DMS153 (cell line): ENCODE data around the gene PEDS1.
"Not testable (repeated sequence)": the region's sequence is repeated elsewhere in the genome, so short reads cannot be mapped to it uniquely, and the experiment has no call there.

ENCODE experiments used
- DNase-seq: peaks from one replicate; lab custom pipeline; 2025; lab: John Stamatoyannopoulos, UW

PEDS1 gene

DNA sequence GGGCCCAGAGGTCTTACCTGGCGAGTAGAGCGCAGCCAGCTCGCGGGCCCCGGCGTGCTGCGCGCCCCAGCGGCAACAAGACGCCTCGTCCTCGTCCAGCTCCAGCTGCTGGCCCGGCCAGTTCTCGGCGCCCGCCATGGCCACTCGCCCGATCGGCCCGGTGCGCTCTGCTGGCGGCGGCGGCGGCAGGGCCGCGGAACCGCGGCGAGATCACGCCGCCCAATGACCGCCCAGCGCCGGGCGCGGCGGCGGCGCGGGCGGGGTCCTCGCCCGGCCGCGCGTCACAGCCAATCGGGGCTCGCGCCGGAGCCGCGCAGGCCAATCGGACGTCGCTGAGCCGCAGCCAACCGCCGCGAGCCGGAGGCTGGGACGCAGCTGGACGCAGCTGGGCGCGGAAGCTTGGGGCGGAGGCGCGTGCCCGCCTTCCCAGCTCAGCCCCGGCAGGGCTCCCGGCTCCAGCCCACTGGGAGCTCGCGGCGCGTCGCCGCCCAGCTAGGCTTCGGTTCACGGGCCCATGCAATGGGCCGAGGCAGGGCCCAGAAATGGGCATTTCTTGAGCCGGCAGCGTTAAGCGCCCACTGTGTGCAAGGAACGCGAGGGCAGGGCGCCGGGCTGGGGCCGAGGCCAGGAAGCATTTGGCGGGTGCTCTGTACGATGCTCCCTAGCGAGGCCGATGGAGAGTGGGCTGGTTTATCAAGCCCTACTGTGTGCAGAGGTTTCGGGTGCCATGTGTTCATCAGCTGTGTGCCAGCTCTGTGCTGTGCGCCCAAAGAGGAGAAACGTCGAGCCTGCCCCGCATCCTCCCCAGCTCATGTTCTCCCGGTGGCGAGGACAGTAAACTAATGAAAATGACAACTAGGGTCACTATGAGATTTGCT is at the start of gene PEDS1:
PEDS1 (minus strand) TSS at position 224 of the 878 bp plus-strand sequence; CDS start at position 138, 86 bp downstream.
- peak; percentile 73 for DNase-seq

DNA sequence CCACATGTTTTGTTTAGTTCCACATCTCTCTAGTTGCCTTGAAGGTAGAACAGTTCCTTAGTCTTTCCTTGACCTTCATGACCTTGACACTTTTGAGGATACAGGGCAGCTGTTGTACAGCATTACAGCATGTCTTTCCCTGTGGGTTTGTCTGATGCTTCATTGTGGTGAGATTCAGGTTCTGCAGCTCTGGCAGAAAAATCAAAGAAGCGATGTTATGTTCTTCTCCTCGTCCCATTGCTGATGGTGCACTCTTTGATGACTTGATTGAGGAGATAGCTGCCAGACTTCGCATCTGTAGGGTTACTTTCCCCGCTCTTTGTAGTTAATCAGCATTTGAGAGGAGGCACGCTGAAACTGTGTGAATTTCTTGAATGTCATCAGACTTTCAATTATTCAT is 49.2 kb upstream of the PEDS1 start:
- DNase-seq, result no peak

DNA sequence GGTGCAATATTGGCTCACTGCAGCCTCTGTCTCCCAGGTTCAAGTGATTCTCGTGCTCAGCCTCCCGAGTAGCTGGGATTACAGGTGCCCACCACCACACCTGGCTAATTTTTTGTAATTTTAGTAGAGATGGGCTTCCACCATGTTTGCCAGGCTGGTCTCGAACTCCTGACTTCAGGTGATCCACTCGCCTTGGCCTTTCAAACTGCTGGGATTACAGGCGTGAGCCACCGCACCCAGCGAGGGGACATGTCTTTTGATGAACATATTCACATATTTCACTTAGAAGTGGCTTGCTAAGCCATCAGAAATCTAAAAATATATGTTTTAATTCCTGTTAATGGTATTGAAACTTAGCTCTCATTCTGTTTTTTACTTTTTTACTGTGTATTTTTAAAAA is 48.2 kb upstream of the PEDS1 start:
- not testable (repeated sequence) for DNase-seq

DNA sequence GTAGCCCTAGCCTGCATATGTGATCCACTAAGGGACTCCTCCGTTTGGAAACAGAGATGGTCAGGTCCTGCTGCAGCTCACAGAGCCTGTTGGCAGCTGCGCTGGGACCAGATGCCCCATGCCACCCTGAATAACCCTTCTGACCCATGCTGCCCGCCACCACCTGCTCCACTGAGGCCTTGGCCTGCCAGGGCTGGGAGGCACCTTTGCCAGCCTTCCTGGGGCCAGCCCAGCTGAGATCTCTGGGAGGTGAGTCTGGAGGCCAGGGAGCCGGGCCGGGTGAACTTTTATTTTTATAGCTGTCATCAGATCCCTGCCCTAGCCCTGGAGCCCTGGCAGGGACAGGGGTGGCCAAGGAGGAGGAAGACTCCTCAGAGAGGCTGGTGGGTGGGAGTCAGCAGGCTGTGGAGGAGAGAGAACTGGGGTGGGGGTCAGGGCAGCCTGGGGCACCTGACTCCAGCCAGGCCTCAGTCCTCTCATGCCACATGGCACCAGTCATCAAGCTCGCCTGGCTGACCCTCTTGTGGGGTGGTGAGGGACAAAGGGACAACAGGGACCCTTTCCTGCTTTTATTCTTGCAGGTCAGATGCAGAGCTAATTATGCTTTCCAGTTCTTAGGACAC is 47.1 kb upstream of the PEDS1 start:
- DNase-seq, result no peak

DNA sequence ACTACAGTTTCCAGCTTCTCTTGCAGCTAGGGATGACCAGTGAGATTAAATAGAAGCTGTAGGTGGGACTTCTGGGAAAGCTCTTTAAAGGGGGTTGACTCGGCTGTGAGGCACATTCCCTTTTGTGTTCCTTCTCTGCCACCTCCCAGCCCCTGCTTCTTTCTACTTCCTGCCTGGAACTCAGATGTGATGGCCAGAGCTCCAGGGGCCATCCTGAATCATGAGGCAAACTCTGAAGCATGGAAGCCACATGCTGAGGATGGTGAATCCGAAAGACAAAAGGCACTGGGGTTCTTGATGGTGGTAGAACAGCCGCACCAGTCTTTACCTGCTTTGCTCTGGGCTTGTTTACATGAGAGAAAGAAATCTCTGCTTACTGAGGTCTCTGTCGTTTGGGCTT is 46.2 kb upstream of the PEDS1 start:
- no peak for DNase-seq

DNA sequence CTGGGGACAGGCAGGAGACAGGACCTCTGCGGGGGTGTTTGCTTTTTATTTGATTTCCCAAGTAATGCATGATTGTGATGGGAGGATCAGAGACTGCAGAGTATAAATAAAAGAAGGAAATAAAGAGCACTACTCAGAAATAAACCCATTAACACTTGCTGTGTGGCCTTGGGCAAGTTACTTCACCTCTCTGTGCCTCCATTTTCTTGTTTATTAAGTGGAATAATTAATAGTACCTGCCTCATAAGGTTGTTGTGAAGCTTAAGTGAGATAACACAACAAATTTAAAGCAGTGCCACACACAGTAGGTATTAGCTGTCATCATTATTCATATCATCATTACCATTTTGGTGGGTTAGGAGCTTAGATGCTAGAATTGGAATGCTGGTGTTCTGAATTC is 45.2 kb upstream of the PEDS1 start:
- no peak for DNase-seq

DNA sequence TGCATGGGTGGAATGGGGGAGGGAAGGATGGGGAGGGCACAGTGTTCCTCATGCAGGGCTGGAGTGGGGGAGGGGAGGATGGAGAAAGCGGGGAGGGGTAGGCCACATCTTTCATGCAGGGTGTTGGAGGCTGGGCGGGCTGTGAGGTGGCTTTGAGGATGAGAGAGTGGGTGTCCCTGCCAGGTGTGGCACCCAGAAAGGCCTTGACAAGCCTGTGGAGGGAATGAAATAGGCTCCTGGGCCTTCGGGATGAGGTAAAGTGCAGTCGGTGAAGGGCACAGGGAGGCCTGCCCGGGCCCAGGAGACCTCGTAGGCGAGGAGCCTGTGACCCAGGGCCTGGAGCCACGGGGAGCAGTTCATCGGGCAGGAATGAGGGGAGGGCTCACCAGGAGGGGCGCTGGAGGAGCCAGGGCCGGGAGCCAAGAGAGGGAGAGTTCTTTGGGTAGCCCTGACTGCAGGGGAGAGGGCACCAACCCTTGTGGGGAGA is 44.7 kb upstream of the PEDS1 start:
- no peak for DNase-seq

DNA sequence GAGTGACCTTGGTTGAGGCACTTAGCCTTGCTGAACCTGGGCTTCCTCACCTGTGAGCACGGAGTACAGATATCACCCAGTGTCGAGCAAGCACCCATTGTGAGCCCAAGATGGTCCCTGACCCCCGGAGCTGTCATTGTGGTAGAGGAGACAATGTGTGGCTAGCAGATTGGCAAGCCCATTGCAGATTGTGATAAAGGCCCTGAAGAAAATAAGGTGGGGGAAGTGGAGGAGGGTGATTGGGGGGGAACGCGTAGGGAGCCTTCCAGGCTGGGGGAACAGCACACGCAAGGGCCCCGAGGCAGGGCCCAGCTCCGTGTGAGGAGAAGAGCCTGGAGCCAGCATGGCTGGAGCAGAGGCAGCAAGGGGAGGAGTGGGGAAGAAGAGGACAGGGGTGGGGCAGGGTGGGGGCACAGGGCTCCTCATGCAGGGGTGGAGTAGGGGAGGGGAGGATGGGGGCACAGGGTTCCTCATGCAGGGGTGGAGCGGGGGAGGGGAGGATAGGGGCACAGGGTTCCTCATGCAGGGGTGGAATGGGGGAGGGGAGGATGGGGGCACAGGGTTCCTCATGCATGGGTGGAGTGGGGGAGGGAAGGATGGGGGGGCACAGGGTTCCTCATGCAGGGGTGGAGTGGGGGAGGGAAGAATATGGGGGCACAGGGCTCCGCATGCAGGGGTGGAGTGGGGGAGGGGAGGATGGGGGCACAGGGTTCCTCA is 44.1 kb upstream of the PEDS1 start:
- no peak for DNase-seq

DNA sequence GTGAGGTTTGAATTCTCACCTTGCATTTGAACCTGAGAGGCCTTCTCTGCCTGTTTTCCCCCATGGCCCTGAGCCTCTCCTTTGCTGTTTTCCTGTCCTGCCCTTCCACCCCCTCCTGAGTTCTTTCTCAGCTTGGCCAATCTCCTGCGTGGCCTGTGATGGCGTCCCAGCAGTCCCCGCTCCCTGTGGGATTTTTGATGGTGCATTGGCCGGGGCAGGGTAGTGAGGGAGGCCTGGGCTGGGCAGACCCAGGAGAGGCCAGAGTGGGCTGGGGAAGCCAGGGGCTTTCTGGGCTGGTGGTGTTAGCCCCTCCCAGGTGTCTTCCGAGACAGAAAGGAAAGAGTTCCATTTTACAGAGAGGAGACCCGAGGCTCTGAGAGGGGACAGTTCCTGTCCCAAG is 43.4 kb upstream of the PEDS1 start:
- no peak for DNase-seq

DNA sequence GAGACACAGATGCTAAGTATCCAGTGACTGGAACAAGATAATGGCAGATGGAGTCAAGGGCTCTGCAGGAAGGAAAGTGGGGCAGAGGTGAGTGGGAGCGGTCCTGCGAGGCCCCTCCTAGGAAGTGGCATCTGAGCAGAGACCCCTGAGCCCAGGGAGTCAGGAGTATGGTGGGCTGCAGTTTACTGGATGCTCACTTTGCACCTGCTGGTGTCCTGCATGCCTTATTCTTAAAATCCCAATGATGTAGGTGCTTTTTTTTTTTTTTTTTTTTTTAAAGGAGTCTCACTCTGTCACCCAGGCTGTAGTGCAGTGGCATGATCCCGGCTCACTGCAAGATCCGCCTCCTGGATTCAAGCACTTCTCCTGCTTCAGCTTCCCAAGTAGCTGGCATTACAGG is 42.7 kb upstream of the PEDS1 start:
- DNase-seq, result no peak

DNA sequence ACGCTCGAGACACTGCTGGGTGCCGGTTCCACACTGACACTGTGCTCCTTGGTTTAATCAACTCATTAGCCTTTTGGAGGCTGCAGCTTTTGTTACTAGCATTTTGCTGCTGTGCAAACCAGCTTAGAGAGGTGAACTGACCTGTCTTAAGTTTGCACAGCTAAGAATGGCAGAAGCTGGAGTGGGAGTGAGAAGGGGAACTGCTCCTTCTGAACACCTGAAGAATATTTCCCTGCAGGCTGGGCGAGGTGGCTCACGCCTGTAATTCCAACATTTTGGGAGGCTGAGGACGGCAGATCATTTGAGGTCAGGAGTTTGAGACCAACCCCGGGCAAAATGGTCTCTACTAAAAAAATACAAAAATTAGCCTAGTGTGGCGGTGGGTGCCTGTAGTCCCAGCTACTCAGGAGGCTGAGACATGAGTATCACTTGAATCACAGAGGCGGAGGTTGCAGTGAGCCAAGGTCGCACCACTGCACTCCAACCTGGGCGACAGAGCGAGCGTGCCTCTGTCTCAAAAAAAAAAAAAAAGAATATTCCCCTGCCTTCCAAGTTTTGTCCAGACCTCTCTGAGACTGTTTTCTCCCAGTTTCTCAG is 42.1 kb upstream of the PEDS1 start:
- DNase-seq, result no peak

DNA sequence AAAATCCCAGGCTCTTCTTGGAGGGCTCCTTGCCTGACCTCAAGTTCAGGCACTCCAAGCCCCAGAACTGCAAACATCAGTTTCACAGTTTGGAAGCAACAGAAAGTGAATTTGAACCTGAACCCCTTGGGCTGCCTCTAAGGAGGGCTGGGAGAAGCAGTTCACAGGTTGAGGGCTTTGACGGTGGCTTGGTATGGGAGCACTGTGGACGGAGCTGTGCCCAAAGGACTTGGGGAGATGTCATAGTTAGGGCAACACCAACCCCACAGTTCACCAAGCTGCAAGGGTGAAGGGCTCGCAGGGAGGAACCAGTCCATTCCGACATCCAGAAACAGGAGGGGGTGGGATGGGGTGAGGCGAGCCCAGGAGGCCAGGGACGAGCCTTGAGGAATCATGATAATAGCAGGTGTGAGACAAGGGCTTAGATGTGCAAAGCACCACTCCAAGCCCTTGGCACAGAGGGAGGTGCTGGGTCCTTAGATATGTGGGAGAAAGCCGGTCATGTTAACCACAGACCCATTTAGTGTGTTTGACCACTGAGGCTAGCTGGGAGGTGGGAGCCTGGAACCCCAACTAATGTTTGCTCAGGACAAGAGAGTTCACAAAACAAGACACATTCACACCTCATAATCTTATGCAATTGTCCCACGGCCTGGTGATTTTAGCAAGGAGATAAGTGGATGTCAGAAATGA is 41.5 kb upstream of the PEDS1 start:
- DNase-seq, result no peak

DNA sequence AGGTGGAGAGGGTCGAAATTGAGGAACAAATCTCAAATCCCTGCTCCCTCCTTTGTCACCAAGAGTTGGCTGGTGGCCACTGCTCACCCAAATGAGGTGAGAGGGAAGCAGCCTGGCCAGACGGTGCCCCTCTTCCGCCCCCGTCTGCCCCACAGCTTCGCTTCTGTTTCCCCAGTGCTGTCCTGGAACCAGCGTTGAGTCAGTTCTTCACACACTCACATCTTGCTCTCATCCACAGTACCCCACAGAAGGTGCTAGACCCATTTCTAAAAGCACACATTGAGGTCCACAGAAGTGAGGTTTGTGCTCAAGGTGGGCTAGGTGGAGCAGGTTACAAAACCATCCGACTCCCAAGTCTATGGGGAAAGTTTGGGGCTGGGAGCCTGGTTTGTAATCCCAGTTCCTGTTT is 40.9 kb upstream of the PEDS1 start:
- no peak for DNase-seq

DNA sequence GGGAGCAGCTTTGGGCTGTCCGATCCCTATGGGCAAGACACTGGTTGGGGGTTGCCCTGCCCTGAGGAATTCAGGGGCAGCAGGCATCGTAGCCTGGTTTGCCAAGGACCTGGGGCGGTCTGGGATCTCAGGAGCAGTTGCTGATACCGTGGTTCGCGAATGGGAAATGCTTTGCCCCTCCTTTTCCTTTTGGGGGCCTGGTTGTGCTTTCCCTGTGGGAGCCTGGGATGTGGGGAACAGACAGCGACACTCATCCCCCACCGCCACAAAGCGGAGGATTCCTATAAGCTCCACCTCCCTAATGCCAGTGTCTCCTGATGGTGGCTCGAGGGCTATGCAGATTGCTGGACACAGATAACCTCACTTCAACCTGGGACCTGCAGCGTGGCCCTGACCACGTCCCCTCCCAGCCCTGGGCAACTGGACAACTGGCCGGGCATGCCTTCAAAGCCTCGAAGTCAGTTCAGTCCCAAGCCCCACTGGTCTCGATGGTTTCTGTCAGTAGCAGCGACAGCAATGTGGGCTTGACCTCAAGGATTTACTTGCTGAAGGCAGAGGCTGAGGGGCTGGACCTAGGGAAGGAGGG is 40.4 kb upstream of the PEDS1 start:
- no peak for DNase-seq

DNA sequence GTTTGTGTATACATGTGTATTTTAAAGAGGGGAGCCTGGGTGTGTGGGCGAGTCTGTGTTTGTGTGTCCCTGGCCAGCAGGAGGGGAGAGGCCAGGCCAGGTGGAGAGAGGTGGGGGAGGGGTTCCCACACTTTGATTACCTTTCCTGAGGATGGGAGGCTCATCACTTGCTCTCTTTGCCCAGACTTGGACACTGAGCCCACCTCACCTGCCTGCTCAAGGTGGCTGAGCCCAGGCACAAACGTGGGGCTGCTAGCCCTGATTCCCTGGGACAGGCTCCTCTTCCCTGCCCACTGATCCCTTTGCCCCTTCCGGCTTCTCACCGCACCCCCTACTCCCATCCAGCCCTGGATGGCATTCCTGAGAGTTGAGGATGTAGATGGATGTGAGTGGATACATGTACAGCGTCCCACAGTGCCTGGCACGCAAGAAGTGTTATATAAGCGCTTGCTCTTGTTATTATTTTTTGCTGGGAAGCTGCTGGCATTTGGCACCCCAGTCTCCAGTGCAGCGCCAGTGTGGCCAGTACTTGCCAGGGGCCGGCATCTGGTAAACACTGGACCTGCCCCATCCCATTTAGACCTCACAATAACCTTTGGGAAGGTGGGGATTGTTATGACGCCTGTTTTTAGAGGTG is 39.8 kb upstream of the PEDS1 start:
- no peak for DNase-seq

DNA sequence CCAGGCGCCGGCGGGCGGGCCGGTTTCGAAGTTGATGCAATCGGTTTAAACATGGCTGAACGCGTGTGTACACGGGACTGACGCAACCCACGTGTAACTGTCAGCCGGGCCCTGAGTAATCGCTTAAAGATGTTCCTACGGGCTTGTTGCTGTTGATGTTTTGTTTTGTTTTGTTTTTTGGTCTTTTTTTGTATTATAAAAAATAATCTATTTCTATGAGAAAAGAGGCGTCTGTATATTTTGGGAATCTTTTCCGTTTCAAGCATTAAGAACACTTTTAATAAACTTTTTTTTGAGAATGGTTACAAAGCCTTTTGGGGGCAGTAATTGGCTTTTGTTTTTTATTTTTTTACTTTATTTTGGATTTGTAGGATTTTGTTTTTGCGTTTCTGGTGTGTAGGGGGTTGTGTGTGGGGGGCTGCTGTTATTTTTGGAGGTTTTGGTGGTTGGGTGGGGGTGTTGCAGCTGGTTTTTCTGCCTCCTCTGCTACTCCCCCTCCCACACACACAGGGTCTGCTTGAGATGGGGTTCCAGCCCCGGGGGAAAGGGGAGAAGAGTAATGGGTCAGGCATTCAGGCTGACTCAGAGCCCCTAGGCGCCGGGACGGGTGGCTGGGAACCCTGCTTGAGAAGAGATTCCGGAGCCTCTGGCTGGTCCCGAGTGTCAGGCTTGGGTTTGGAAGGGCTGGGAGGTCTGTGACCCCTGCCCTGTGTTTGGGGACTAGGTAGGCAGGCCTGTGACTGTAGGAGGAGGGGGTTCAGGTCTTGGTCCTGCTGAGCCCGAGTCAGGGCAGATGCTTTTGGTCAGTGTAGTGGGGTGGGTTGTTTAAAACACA is 39.1 kb upstream of the PEDS1 start:
- peak; percentile 63 for DNase-seq

DNA sequence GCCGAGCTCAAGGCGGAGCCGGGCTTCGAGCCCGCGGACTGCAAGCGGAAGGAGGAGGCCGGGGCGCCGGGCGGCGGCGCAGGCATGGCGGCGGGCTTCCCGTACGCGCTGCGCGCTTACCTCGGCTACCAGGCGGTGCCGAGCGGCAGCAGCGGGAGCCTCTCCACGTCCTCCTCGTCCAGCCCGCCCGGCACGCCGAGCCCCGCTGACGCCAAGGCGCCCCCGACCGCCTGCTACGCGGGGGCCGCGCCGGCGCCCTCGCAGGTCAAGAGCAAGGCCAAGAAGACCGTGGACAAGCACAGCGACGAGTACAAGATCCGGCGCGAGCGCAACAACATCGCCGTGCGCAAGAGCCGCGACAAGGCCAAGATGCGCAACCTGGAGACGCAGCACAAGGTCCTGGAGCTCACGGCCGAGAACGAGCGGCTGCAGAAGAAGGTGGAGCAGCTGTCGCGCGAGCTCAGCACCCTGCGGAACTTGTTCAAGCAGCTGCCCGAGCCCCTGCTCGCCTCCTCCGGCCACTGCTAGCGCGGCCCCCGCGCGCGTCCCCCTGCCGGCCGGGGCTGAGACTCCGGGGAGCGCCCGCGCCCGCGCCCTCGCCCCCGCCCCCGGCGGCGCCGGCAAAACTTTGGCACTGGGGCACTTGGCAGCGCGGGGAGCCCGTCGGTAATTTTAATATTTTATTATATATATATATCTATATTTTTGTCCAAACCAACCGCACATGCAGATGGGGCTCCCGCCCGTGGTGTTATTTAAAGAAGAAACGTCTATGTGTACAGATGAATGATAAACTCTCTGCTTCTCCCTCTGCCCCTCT is 38.2 kb upstream of the PEDS1 start:
- peak; percentile 11 for DNase-seq

DNA sequence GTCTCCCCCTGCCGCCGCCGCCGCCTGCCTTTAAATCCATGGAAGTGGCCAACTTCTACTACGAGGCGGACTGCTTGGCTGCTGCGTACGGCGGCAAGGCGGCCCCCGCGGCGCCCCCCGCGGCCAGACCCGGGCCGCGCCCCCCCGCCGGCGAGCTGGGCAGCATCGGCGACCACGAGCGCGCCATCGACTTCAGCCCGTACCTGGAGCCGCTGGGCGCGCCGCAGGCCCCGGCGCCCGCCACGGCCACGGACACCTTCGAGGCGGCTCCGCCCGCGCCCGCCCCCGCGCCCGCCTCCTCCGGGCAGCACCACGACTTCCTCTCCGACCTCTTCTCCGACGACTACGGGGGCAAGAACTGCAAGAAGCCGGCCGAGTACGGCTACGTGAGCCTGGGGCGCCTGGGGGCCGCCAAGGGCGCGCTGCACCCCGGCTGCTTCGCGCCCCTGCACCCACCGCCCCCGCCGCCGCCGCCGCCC is 37.6 kb upstream of the PEDS1 start:
- DNase-seq, result no peak
